Measurements from ENCODE around the gene GLRX5.

GRCh38 chr14:95485222-95485819 lies 49.5 kb upstream of the GLRX5 start:
- TF ChIP-seq E2F5 (CRISPR knock-in tag; IDR thresholded peaks at IDR 0.05): no peak
- no peak for TF ChIP-seq CTCF (IDR thresholded peaks at IDR 0.05)
- no peak for TF ChIP-seq MXD4 (CRISPR knock-in tag; IDR thresholded peaks at IDR 0.05; ENCODE audit: borderline replicate concordance)
- no peak for TF ChIP-seq FOXJ3 (CRISPR knock-in tag; IDR thresholded peaks at IDR 0.05; ENCODE audit: borderline replicate concordance)
- no peak for TF ChIP-seq TEAD4 (CRISPR knock-in tag; IDR thresholded peaks at IDR 0.05)
- TF ChIP-seq ATF6 (CRISPR knock-in tag; IDR thresholded peaks at IDR 0.05): no peak
- no peak for TF ChIP-seq JUN (CRISPR knock-in tag; IDR thresholded peaks at IDR 0.05)
- no peak for TF ChIP-seq IRF1 (CRISPR knock-in tag; IDR thresholded peaks at IDR 0.05)
- no peak for TF ChIP-seq E2F1 (CRISPR knock-in tag; IDR thresholded peaks at IDR 0.05)

Measured in WTC11 (cell line).